GM19397 (cell line): Measurements from ENCODE around the gene ADGRL3.
"Not testable (repeated sequence)": the region's sequence is repeated elsewhere in the genome, so short reads cannot be mapped to it uniquely, and the experiment has no call there.

Experiments
- ATAC-seq: cut with Tn5 transposase; IDR thresholded peaks from one replicate; pipeline ENCODE4 v1.9.1; 2021; ENCODE audit warnings: mild to moderate bottlenecking, moderate library complexity; ENCODE audit not compliant: unreplicated experiment

Gene ADGRL3

DNA sequence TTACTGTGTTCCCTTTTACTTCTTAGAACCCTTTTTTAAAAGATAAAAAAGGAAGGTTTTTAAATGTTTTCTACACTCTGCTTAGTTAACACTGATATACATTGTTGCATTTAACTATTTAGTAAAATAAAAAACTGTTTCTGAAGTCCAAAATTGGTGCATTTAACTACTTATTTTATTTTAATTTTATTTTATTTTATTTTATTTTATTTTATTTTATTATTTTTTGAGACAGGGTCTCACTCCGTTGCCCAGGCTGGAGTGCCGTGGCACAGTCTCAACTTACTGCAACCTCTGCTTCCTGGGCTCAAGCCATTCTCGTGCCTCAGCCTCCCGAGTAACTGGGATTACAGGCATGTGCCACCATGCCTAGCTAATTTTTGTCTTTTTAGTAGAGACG, 652.0 kb downstream of the ADGRL3 start:
- ATAC-seq: not testable (repeated sequence)

DNA sequence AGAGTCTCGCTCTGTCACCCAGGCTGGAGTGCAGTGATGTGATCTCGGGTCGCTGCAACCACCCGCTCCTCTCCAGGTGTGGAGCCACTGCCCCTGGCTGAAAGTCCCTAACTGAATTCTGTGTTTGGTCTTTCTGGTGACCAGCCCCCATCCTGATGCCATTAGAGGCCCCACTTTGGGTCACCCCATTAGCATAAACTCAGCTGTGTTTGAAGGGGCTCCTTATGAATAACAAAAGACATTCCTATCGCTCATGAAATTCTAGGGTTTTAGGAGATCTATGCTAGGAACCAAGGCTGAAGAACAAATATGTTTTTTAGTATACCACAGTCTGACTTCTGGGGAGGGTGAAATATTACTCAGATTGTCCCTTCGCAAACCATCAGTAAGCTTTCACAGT, 652.9 kb downstream of the ADGRL3 start:
- ATAC-seq: no peak

DNA sequence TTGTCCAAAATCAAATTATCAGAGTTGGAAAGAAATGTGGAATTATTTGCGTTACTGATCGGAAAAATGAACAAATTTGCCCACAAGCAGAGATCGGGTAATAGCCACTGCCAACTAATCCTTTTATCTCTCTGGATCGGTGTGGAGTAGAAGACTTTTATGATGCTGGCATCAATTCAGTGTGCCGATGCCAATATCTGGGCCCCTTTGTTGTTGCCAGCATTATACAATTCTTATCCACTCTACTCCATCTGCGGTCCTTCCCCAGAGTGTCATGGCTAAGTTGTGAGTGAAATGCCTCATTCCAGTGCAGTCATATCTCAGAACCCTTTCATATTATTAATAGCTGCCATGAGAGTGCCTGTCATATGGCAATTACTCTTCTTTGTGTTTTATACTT, 660.2 kb downstream of the ADGRL3 start:
- no peak for ATAC-seq

DNA sequence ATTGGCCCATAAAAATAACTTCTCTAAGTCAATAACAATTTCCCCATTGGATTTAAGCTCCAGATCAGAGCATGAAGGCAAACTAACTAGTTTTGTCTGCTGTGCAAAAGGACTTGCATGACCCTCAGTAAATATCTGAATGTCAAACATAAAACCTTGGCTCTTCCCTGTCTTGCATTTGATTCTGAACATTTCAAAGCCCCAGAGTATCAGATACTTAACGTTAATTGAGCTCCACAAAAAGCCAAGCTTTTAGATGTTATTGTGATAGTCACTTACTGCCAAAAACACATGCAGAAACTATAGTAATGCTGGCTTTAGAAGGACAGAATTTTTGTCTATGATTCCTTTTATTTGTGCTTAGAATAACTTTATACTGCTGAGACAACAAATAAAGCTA, 664.2 kb downstream of the ADGRL3 start:
- no peak for ATAC-seq

DNA sequence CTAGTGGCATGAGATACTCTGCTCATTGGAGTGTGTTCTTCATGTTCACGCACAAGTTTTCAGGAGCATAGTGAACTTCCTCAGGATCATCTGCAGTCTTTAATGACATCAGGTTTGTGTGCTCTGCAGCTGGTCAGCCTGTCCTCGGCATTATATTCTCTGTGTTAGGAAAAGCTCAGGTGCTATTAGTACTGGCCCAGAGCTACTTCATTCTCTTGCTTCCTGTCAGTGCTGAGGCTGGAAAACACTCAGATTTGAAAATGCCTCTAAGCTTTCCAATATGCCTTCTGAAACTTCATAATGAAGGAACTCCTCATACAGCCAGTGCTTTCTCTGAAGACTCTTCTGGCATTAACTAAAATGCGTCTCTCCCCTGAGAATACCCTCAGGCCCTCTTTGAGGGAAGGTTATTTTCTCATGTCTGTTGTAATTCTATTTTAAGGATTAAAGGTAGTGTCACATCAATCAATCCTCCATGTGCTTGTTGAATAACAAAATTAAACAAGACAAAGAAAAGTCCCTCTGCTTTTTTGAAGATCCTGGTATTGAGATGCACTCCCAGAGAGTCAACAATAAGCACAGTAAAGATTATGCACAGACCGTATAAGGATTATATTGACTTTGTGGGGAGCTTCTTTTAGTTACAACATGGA, 666.4 kb downstream of the ADGRL3 start:
- no peak for ATAC-seq

DNA sequence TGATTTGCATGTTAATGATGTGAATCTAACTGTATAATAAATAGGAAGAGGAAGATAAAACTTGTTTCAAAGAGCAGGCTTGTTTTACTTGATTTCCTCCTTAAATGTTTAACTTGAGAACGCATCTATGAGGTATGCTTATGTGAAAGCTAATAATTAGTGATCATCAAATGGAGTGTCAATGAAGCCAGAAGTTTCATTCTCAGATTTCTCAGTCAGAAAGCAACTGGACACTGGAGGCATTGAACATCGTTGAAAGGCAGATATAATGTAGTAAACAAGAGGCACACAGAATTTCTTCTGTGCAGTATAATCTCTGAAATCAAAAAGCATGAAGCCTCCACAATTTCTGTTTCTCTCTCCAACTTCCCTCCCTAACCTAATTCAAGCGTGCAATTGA, 672.9 kb downstream of the ADGRL3 start:
- ATAC-seq: no peak

DNA sequence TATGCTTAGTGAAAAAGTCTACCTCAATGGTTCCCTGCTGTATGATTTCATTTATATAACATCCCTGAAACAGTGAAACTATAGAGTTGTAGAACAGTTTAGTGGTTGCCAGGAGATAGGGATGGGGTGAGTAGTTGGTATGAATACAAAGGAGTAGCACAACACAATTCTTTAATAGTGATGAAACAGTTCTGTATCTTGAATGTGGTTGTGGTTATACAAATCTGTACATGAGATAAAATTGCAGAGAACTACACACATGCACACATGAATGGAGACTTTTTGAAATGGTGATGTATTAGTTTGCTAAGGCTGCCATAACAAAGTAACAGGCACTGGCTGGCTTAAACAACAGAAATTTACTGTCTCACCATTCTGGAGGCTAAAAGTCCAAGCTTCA, 677.1 kb downstream of the ADGRL3 start:
- no peak for ATAC-seq

DNA sequence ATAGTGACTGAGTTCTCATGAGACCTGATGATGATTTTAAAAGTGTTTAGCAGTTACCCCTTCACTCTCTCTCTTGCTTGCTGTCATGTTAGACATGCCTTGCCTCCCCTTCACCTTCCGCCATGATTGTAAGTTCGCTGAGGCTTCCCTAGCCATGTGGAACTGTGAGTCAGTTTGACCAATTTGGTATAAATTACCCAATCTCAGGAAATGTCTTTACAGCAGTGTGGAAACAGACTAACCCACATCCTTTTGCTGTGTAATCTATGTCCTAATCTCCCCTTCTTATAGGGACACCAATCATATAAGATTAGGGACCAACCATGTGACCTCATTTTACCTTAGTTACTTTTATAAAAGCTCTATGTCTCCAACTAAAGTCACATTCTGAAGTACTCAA, 677.8 kb downstream of the ADGRL3 start:
- no peak for ATAC-seq

DNA sequence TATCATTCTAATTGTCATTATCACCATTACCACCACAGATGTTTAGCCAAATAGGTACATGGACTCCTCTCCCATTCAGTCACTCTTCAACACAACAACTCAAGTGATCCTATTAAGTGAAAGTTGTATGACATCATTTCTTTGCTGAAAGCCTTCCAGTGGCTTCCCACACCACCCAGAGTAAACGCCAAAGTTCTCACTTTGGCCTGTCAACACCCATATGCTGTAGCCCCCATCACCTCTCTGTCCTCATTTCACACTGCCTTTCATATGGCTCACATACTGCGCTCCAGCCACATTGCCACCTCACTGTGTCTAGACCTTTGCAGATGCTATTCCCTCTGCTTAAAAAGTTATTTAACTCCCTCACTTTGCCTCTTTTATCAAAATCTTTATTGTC, 682.3 kb downstream of the ADGRL3 start:
- ATAC-seq: no peak

DNA sequence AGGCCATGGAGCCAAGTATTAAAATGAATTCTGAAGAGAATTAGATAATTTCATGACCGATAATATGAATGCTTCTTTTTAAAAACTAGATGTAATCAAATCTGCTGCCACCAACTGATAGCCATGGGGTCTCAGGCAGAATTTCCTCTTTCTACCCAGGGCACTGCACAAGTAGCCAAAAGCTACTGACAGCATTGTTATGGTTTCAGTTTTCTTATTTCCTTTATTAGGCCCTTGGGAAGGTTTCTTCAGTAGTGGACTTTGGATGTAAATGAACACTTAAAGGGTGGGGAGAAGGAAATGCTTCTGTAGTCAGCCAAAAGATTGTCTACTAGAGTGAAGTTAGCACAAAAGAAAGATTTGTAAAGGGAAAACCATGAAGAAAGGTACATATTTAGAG, 686.0 kb downstream of the ADGRL3 start:
- ATAC-seq: no peak

DNA sequence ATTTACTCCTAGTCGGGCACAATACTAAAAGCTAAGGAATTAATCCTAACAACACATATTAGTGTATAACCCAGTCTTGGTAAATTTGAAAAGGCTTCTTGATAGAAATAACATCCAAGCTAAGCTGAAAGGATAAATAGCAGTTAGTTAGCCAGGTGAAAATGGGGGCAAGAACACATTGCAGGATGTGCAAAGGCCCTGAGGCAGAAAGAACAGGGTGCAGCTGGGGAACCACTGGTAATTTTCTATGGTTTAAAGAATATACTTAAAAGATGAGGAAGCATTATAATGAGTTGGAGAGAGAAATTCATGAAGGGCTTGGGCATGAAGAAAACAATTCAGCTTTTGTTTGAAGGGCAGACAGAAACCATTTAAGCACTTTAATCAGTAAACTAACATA, 689.0 kb downstream of the ADGRL3 start:
- no peak for ATAC-seq

DNA sequence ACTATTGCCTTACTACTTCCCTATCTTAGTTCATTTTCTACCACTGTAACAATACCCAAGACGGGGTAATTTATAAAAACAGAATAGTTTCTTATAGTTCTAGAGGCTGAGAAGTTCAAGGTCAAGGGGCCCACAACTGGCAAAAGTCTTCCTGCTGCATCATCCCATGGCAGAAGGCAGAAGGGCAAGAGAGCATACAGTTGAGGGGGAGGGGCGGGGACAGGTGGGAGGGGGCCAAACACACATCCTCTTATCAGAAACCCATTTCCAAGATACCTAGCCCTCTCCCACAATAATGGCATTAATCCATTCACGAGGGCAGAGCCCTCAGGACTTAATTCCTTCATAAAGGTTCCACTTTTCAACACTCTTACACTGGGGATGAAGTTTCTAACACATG, 690.2 kb downstream of the ADGRL3 start:
- ATAC-seq: no peak

DNA sequence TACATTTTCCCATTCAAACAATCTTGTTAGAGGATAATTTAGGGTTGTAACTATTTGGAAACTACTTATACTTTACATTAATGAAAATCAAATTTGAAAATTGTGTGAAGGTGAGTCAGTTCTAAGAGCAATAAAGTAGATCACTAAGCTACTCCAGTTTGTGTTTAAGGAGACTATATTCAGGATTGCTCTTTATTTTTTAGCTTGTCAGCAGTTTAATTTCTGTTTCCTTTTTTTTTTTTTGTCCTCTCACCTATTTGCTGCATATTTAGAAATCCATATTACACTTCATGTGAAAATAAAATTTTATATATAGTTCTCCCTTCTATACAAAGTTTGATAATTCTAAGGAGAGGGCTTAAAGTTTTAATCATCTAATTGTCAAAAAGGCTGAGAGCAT, 691.8 kb downstream of the ADGRL3 start:
- no peak for ATAC-seq

DNA sequence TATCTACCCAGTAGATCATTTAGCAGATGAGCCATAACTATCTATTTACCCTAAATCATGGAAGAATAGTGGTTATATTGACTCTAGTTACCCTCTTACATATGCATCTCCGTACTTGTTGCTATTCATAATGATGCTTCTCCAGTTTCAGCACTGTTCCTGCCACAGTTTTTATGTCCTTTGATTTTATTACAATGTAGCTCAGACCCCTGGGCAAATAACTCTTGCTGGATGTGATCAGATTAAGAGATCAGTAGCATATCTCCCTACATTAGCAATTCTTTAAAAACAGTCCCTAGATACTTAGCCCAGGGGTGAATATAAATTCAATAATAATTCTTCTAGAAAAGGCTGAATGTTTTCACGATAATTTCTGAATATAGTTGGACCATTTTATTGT, 696.5 kb downstream of the ADGRL3 start:
- ATAC-seq: no peak

DNA sequence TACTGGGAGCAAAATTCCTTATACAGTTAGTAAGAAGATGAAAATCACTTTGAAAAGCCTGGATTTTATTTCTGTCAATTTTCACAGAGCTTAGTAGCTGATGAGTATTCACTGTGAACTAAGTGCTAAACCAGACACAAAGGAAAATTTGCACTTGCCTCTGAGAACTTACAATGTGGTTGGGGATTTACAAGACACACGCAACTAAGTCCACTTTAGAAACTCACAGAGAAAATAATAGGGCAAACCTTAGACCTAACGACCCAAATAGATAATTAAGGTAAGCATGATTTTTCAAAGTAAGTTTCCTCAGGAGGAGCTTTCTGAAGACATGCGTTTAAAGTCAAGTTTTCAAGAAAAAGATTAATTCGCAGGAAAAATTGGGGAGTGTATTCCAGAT, 708.9 kb downstream of the ADGRL3 start:
- no peak for ATAC-seq

DNA sequence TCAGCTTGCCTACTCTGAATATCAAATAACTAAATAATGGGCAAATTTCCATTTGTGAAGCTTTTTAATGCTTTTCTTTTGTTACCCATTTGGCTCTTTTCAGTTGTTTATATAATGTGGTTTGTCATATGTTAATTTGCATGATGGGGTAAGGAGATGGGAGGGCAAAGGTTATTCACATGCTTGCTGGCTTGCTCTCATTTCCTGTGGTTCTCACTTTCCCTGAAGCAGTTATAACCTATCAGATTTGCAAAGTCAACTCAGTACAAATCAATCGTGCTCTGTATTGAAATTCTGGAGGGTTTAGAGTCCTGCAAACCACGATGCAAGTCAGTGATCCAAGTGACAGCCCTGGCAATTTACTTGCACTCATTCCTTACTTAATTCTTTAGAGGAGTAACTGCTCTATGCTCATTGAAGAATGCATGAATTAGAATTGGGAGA, 711.2 kb downstream of the ADGRL3 start:
- no peak for ATAC-seq

DNA sequence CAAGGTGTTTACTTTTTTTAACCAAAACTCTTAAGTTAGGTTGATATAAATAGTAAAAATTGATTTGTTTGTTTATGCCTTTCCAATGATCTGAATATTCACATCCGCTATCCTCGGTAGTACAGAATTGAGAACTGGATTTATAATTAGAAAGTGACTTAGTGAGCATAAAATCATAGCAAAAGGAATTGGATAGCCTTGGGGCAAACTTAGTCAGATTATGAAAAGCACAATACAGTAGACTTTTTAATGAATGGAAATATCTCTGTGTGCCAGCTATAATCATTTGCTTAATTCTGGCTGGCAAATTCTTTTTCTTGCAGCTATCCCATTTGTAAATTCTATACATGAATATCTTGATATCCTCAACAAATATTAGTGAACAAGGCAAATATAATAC, 713.5 kb downstream of the ADGRL3 start:
- no peak for ATAC-seq

DNA sequence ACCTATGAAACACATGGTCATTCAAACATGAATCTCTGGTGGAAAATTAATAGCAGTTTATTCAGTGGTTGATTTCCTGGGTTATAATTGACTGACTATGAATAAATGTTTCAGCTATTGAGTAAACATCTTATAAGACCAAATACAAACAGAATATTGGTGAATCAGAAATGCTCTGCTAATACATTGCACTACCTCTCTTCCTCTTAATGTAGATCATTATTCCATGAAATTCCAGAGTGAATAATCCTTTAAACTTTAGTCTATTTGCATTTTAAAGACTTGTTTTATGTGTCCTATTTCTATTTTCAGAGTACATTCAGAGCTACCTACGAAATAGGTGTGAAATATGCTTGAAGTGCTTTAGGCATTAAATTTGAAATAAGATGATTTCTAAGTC, 715.4 kb downstream of the ADGRL3 start:
- ATAC-seq: no peak

DNA sequence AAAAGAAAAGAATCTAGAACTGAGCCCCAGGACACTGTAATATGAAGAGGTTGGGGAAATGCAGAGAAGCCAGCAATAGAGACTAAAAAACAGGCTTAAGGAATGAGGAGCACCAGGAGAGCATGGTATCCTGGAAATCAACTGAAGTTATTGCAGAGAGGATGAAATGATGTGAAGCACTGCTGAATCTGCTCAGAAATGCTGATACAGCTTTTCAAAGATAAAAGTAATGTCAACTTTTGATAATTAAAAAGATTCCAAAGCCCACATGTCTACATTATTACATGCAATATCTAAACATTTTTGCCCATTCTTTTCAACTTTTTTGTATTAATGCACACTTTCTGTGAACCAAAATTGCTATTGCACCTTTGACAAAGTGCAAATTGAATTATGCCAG, 718.4 kb downstream of the ADGRL3 start:
- no peak for ATAC-seq

DNA sequence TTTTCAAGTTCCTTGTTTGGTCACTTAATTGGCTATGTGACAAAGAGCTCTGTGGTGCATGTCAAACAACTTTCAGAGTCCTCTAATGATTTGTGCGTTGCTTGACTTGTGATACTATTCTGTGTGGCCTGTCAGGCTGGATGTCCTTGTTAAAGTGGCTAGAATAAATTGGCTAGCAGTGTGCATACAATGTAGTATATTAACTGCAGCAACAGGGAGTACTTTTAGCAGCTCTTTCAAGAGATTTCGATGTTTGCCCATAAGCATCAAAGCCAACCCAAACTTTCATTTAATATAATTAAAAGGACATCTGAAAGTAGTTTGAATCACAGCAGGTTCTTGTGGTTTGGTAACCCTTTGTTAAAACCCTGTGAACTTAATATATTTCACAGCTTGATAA, 718.9 kb downstream of the ADGRL3 start:
- ATAC-seq: no peak

DNA sequence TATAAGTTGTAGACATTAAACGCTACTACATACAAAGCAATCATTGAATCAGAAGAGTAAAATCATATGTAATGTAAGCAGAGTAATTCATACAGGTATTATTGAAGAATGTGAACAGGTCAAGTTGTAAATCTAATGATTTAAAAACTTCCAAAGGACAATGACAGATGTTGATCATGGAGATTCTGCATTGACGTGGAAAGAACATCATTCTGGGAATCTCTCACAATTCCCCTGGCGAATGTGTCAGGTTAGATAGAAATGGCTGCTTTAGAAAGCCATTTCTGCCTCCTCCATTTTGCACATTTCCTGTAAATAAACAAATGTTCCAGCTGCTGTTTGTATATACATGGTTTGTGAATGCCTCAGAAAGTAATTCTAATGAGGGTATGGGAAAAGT, 719.4 kb downstream of the ADGRL3 start:
- no peak for ATAC-seq

DNA sequence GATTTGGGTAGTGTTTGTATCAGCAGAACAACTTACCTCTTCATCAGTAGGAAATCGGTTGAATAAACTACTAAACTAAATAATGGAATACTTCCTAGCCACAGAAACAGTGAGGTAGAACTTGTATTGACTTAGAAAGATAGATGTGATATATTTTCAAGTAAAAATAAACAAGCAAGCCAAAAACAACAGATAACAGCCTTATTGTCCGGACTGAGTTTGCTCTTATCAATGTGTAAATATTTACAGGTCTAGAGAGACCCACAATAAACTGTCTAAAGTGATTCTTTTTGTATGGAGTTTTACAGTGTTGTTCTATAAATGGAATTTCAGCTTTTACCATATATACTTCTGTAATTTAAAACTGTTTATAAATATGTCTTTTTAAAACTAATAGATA, 721.8 kb downstream of the ADGRL3 start:
- ATAC-seq: no peak

DNA sequence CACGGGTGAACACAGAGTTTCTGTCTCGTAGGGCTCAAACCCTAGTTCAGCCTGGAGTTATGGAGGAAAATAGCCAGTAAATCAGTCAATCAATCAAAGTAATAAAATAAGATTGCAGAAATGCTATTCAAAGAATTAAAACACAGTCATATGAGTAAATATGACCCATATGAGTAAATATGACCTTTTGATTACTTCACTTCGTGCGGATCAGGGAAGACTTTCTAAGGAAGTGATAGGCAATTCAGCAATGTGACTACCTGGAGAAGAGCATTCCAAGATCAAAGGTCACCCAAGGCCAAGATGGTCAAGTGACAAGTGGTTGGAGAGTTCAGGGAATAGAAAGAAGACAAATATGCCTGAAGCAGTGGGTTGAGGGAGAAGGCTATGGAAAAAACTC, 722.6 kb downstream of the ADGRL3 start:
- no peak for ATAC-seq

DNA sequence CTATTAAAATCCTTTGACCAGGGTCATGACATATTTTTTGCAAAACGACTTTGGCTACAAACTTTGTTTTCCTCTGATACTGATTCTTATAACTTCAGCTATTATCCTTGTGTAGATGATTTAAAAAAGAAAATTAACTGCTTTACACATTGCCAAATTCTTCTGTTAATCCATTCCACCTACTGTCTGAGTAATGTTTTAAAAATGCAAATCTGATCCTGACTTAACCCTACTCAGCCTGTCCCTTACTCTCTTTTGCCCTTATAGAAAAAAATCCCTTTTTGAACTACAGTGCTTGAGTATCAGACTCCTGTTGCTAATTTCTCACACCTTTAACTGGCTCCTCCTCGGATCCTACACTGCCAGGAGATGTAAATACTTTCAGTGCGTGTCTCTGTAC, 723.1 kb downstream of the ADGRL3 start:
- no peak for ATAC-seq
